Uterus (tissue), 2 donors: ENCODE data around the gene HDLBP.

Experiments used
- CTCF ChIP-seq, 4 experiments: fragments of 200-600 bp in 2 of 4; fragments of 450-650 bp in 2 of 4; sonication (generic) in 2 of 4; IDR thresholded peaks; one replicate each; pipeline ENCODE4 v1.5.1; 2016 to 2019; ENCODE audit warnings: antibody characterized with exemption in 4 of 4, mild to moderate bottlenecking in 2 of 4, moderate library complexity in 1 of 4
- POLR2A ChIP-seq, 2 donors: fragments of 450-650 bp; IDR thresholded peaks; one replicate each; pipeline ENCODE4 v1.6.1; 2016; ENCODE audit warnings: antibody characterized with exemption in 2 of 2, mild to moderate bottlenecking in 1 of 2, moderate library complexity in 1 of 2

DNA sequence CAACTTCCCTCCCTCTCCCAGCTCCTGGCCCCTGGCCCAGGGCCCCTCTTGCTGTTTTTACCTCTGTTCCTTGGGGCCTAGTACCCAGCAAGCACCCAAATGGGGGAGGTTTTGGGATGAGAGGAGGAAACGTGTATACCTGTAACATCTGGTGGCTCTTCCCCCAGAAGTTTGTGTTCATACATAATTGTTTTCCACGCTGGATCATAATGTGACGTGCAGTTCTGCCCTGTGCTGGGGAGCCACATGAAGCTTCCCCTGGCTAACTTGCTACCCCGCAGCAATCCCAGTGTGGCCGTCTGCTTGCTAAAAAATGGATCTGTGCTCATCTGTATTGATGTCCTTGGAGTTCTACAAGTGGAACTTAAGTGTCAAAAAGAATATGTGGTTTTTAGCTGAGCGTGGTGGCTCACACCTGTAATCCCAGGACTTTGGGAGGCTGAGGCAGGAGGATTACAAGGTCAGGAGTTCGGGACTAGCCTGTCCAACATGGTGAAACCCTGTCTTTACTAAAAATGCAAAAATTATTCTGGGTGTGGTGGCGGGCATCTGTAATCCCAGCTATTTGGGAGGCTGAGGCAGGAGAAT lies 90.5 kb downstream of the HDLBP start:
- TF ChIP-seq CTCF (IDR thresholded peaks at IDR 0.05) (no peak), POLR2A (IDR thresholded peaks at IDR 0.05) (no peak)
